A549 (cell line): ENCODE data around the gene AKAP14. TPM values are rescaled to one million over a fixed set of nuclear protein-coding genes. Genes with fewer than 3 reads are reported as not detected.
A peak's percentile ranks its signal among the peaks of the same experiment; 100 is the strongest.

Experiments used
- ATAC-seq, 2 experiments: fragments of 200-7000 bp in 1 of 2; fragments of >200 bp in 1 of 2; cut with Nextera tagmentation in 1 of 2; cut with Tn5 transposase in 1 of 2; 3 replicates each; pipeline versions ENCODE4 v1.8.0 to v1.9.1; 2018 to 2020; ENCODE audit warnings: mild to moderate bottlenecking in 1 of 2, moderate library complexity in 1 of 2
- CTCF ChIA-PET: fragments of 300-600 bp; sonication (Branson Sonifier 250); formaldehyde crosslinking; extraction: SDS; loops from one replicate; lab custom pipeline; 2021; ENCODE audit warnings: antibody characterized with exemption, inconsistent platforms; lab: Yijun Ruan, JAX
- POLR2A ChIA-PET: fragments of 350-600 bp; formaldehyde crosslinking; extraction: SDS; loops from one replicate; lab custom pipeline; 2021; ENCODE audit warnings: antibody characterized with exemption, inconsistent platforms; lab: Yijun Ruan, JAX
- DNase-seq, 2 experiments: peaks; one replicate each; pipeline versions ENCODE4 v3.0.0 to v3.0.0-alpha.2; 2011 to 2016; ENCODE audit warnings: low read depth in 1 of 2, low spot score in 1 of 2
- FAIRE-seq: peaks from 2 replicates; lab custom pipeline; 2011; peaks lifted over from hg19 to GRCh38; lab: Jason Lieb, UNC
- H3K27ac ChIP-seq, 2 experiments: fragments of >200 bp; sonication (Bioruptor Twin); formaldehyde crosslinking; 3 replicates each; pipeline ENCODE4 v1.5.1; 2016 to 2017
- H3K4me1 ChIP-seq: fragments of >200 bp; sonication (Bioruptor Twin); formaldehyde crosslinking; 3 replicates; pipeline ENCODE4 v1.6.1; 2016
- H3K4me2 ChIP-seq: fragments of >200 bp; sonication (Bioruptor Twin); formaldehyde crosslinking; 3 replicates; pipeline ENCODE4 v1.6.1; 2016
- H3K4me3 ChIP-seq: fragments of >200 bp; sonication (Bioruptor Twin); formaldehyde crosslinking; 3 replicates; pipeline ENCODE4 v1.5.1; 2016
- H3K9me3 ChIP-seq: fragments of >200 bp; sonication (Bioruptor Twin); formaldehyde crosslinking; 3 replicates; pipeline ENCODE4 v1.6.1; 2016
- ATOH8 ChIP-seq: fragments of 250-450 bp; sonication (Bioruptor Pico); IDR thresholded peaks from 2 replicates; pipeline ENCODE4 v1.5.0; 2020; ENCODE audit warnings: low read depth, mild to moderate bottlenecking, moderate library complexity
- BCL3 ChIP-seq: fragments of >200 bp; sonication (Bioruptor Twin); formaldehyde crosslinking; IDR thresholded peaks from 3 replicates; pipeline ENCODE4 v1.6.1; 2016
- CHD2 ChIP-seq: fragments of 150-350 bp; IDR thresholded peaks from 2 replicates; pipeline ENCODE4 v1.6.1; 2014; ENCODE audit warnings: low read length; ENCODE audit not compliant: partially characterized antibody
- ELK1 ChIP-seq: fragments of 150-350 bp; IDR thresholded peaks from 2 replicates; pipeline ENCODE4 v1.6.1; 2014; ENCODE audit warnings: low read depth, mild to moderate bottlenecking, low read length
- FOSB ChIP-seq: fragments of 250-450 bp; sonication (Bioruptor Pico); IDR thresholded peaks from 2 replicates; pipeline ENCODE4 v1.5.0; 2020; ENCODE audit warnings: mild to moderate bottlenecking, moderate library complexity
- FOXS1 ChIP-seq: fragments of 250-450 bp; sonication (Bioruptor Pico); IDR thresholded peaks from 2 replicates; pipeline ENCODE4 v1.5.0; 2020; ENCODE audit warnings: mild to moderate bottlenecking, moderate library complexity
- GATA3 ChIP-seq: IDR thresholded peaks from 2 replicates; pipeline ENCODE4 v1.6.1; 2012; ENCODE audit warnings: borderline replicate concordance
- HDAC2 ChIP-seq: fragments of 200-600 bp; sonication (generic); IDR thresholded peaks from 2 replicates; pipeline ENCODE4 v1.6.1; 2016
- JUN ChIP-seq, 2 experiments: fragments of >200 bp; sonication (Bioruptor Twin); formaldehyde crosslinking; IDR thresholded peaks; 2 replicates in 1 of 2; 3 replicates in 1 of 2; pipeline ENCODE4 v1.6.1; 2016 to 2017
- MYC ChIP-seq: IDR thresholded peaks from 2 replicates; pipeline ENCODE4 v1.6.1; 2012; ENCODE audit warnings: mild to moderate bottlenecking, inconsistent platforms, low read length, improper control_type of control experiment, borderline replicate concordance
- NFE2L2 ChIP-seq: fragments of 150-350 bp; conservative IDR thresholded peaks from 2 replicates; pipeline ENCODE4 v1.6.1; 2014; ENCODE audit warnings: low read length
- NR3C1 ChIP-seq: fragments of >200 bp; sonication (Bioruptor Twin); formaldehyde crosslinking; IDR thresholded peaks from 3 replicates; pipeline ENCODE4 v1.6.1; 2017
- PHF8 ChIP-seq: fragments of 200-600 bp; sonication (generic); IDR thresholded peaks from 2 replicates; pipeline ENCODE4 v1.6.1; 2016; ENCODE audit warnings: low read depth, mild to moderate bottlenecking, antibody characterized with exemption, moderate library complexity, borderline replicate concordance
- POLR2A ChIP-seq: IDR thresholded peaks from 2 replicates; pipeline ENCODE4 v1.6.1; 2012; ENCODE audit warnings: mild to moderate bottlenecking, low read length
- POLR2AphosphoS2 ChIP-seq: conservative IDR thresholded peaks from 2 replicates; pipeline ENCODE4 v1.6.1; 2012; ENCODE audit warnings: low read length, improper control_type of control experiment, inconsistent platforms
- RAD21 ChIP-seq, 2 experiments: fragments of >200 bp in 1 of 2; sonication (Bioruptor Twin) in 1 of 2; formaldehyde crosslinking in 1 of 2; IDR thresholded peaks in 1 of 2; conservative IDR thresholded peaks in 1 of 2; 2 replicates in 1 of 2; 3 replicates in 1 of 2; pipeline ENCODE4 v1.6.1; 2012 to 2018; ENCODE audit warnings: inconsistent platforms in 1 of 2
- RCOR1 ChIP-seq: fragments of 150-350 bp; IDR thresholded peaks from 2 replicates; pipeline ENCODE4 v1.6.1; 2014; ENCODE audit warnings: antibody characterized with exemption, low read length, low read depth
- REST ChIP-seq: fragments of 200-600 bp; sonication (generic); IDR thresholded peaks from 2 replicates; pipeline ENCODE4 v1.6.1; 2016; ENCODE audit warnings: antibody characterized with exemption, mild to moderate bottlenecking, moderate library complexity
- RNF2 ChIP-seq: fragments of 200-600 bp; sonication (generic); IDR thresholded peaks from 2 replicates; pipeline ENCODE4 v1.6.1; 2016; ENCODE audit warnings: low read depth, mild to moderate bottlenecking, antibody characterized with exemption, moderate library complexity, borderline replicate concordance
- SMC3 ChIP-seq: fragments of >200 bp; sonication (Bioruptor Twin); formaldehyde crosslinking; IDR thresholded peaks from 3 replicates; pipeline ENCODE4 v1.6.1; 2018; ENCODE audit warnings: inconsistent platforms
- TFCP2L1 ChIP-seq: fragments of 250-450 bp; sonication (Bioruptor Pico); IDR thresholded peaks from 2 replicates; pipeline ENCODE4 v1.5.0; 2021; ENCODE audit warnings: mild to moderate bottlenecking
- USF2 ChIP-seq: fragments of 450-650 bp; IDR thresholded peaks from 2 replicates; pipeline ENCODE4 v1.6.1; 2014; ENCODE audit warnings: antibody characterized with exemption
- ZC3H11A ChIP-seq: fragments of 450-650 bp; IDR thresholded peaks from 2 replicates; pipeline ENCODE4 v1.6.1; 2014; ENCODE audit warnings: antibody characterized with exemption, mild to moderate bottlenecking
- ZNF302 ChIP-seq: fragments of 250-450 bp; sonication (Bioruptor Pico); IDR thresholded peaks from 2 replicates; pipeline ENCODE4 v1.9.0; 2021; ENCODE audit warnings: inconsistent platforms, mild to moderate bottlenecking, moderate library complexity
- WGBS: methylation state at CpG from one replicate; pipeline ENCODE4 v1.1.6; 2017; ENCODE audit errors: missing lambda C conversion rate; 5-methylcytosine and 5-hydroxymethylcytosine counted together
- polyA plus RNA-seq, 4 experiments: library from polyadenylated mRNA; depleted of rRNA in 3 of 4; stranded (reverse); fragments of >200 nt; fragmentation: RNase III in 1 of 4; extraction: RNeasy Plus Mini Kit Qiagen cat#74134 plus additional on column Dnase treatment in 1 of 4; gene quantifications; 2 replicates in 3 of 4; 3 replicates in 1 of 4; pipeline ENCODE4 v1.2.3, GENCODE V29; 2011 to 2017

Gene AKAP14
- polyA plus RNA-seq, 2 of the 4 experiments (the other 2 are of a cell fraction) = not detected

GRCh38 chrX:119942173-119942819, 46.6 kb downstream of the AKAP14 start:
- Histone ChIP-seq H3K4me3 (peak overlapping the region; percentile 76), H3K27ac (peak overlapping the region; percentile 85 to 97), H3K9me3 (no peaks in the 10 kb centered on the region), H3K4me1 (peaks cover 10% of the 10 kb centered on the region; the same call in 2 of the 3 replicates), H3K4me2 (peak overlapping the region; percentile 94)
- ChIA-PET CTCF (no interaction called here), POLR2A (no interaction called here)
- FAIRE-seq (no peak), DNase-seq (no peak), ATAC-seq (no peak)
- TF ChIP-seq PHF8 (no peak), JUN (IDR thresholded peaks at IDR 0.05) (no peak), NFE2L2 (no peak), HDAC2 (no peak), ATOH8 (CRISPR knock-in tag) (no peak), NR3C1 (no peak), MYC (no peak), POLR2A (no peak), RNF2 (no peak)
- WGBS = 65% methylated on average over 13 of the region's 13 CpGs

- Histone ChIP-seq H3K27ac (peak overlapping the region; percentile 85 to 97), H3K4me3 (peak overlapping the region; percentile 76), H3K4me2 (peak overlapping the region; percentile 94)
- peak; percentile 58 to 62 for ATAC-seq
- peak; percentile 4 to 14 for DNase-seq
- WGBS = 2% methylated on average over 14 of the region's 14 CpGs
- TF ChIP-seq ZC3H11A (no peak), ELK1 (no peak), FOSB (no peak), SMC3 (no peak), ZNF302 (no peak)
- TF ChIP-seq, all 56 proteins: peak for 0
- POLR2A ChIA-PET = interaction anchor here (1.0 kb wide), 1 partner anchor 151 kb away, joined by 3 read pairs; the partner anchor contains the start of gene RPL39
- Histone ChIP-seq H3K4me1 (peaks cover 10% of the 10 kb centered on the region; the same call in 2 of the 3 replicates), H3K9me3 (no peaks in the 10 kb centered on the region)
- peak; percentile 99 for FAIRE-seq
- CTCF ChIA-PET = no interaction called here
These were observed 47.1 kb downstream of the AKAP14 start for GRCh38 chrX:119942831-119943184.

- Histone ChIP-seq H3K27ac (peak within 1 kb of the TSS; percentile 85 to 97), H3K9me3 (no peaks in the 10 kb centered on the region), H3K4me3 (peak within 1 kb of the TSS; percentile 76), H3K4me2 (peak within 1 kb of the TSS; percentile 94), H3K4me1 (peaks cover 10% of the 10 kb centered on the region; the same call in 2 of the 3 replicates)
- FAIRE-seq = peak; percentile 99
- ChIA-PET POLR2A (interaction anchor here (1.0 kb wide), 1 partner anchor 152 kb away, joined by 3 read pairs; the partner anchor contains the start of gene RPL39), CTCF (interaction anchor here (0.7 kb wide), 2 partner anchors 58 to 1511 kb away, joined by 3 read pairs; no protein-coding TSS in a partner anchor)
- DNase-seq = peak; percentile 87 to 96
- peak; percentile 95 to 97 for ATAC-seq
- WGBS = 2% methylated on average over 16 of the region's 59 CpGs
- TF ChIP-seq FOXS1 (CRISPR knock-in tag) = peak; percentile 95; the same call in 1 of the 2 replicates
- TF ChIP-seq SMC3 = no peak
- no peak for TF ChIP-seq HDAC2
- no peak for TF ChIP-seq POLR2AphosphoS2
- TF ChIP-seq RAD21 (conservative IDR thresholded peaks at IDR 0.05 in 1 of 2, IDR thresholded peaks at IDR 0.05 in 1 of 2) = no peak
- TF ChIP-seq GATA3 = peak; percentile 41; the same call in 1 of the 2 replicates
- TF ChIP-seq CHD2 = peak; percentile 86
- TF ChIP-seq USF2 = no peak
- peak; percentile 82 for TF ChIP-seq REST
- TF ChIP-seq RCOR1 = no peak
- no peak for TF ChIP-seq TFCP2L1 (CRISPR knock-in tag)
- peak; percentile 61; the same call in 1 of the 3 replicates for TF ChIP-seq BCL3
These were observed 47.7 kb downstream of the AKAP14 start, which contains the start of gene NKAP for GRCh38 chrX:119943185-119943988. Gene NKAP (minus strand): TSS chrX:119943751. CDS start chrX:119943605, 146 bp downstream.
